Panc1 (cell line): ENCODE measurements around the gene PPM1M. TPM values are rescaled to one million over a fixed set of nuclear protein-coding genes. Genes with fewer than 3 reads are reported as not detected.

Source experiments
- ATAC-seq: fragments of 200-7000 bp; cut with Tn5 transposase; 2 replicates; pipeline ENCODE4 v1.9.1; 2020; ENCODE audit warnings: mild to moderate bottlenecking, moderate library complexity
- BruUV-seq: library from RNA; stranded (reverse); fragments of 400-500 nt; replicated peaks from 2 replicates; lab custom pipeline; 2021; lab: Mats Ljungman, UMichigan
- CTCF ChIA-PET: fragments of 300-600 bp; sonication (Branson Sonifier 250); formaldehyde crosslinking; loops from one replicate; lab custom pipeline; 2022; ENCODE audit warnings: antibody characterized with exemption; lab: Charles Lee
- POLR2A ChIA-PET: fragments of 300-600 bp; sonication (Branson Sonifier 250); formaldehyde crosslinking; loops from one replicate; lab custom pipeline; 2022; ENCODE audit warnings: antibody characterized with exemption; lab: Charles Lee
- DNase-seq: peaks from one replicate; pipeline ENCODE4 v3.0.0-alpha.2; 2010; ENCODE audit warnings: low read depth, low spot score
- H3K27ac ChIP-seq: 2 replicates; pipeline ENCODE4 v1.5.1; 2011; ENCODE audit warnings: mild to moderate bottlenecking, low read length, inconsistent platforms
- H3K27me3 ChIP-seq: fragments of 200-500 bp; sonication (Bioruptor generic); 2 replicates; pipeline ENCODE4 v1.6.0; 2014; ENCODE audit warnings: low read length, inconsistent platforms; ENCODE audit not compliant: control insufficient read depth, insufficient read depth
- H3K36me3 ChIP-seq: fragments of 200-500 bp; sonication (Bioruptor generic); 2 replicates; pipeline ENCODE4 v1.5.1; 2014; ENCODE audit warnings: inconsistent platforms, mild to moderate bottlenecking, low read length, moderate library complexity; ENCODE audit not compliant: control insufficient read depth, insufficient read depth
- H3K4me1 ChIP-seq: 2 replicates; pipeline ENCODE4 v1.5.1; 2011; ENCODE audit warnings: inconsistent platforms, mild to moderate bottlenecking, low read length, moderate library complexity; ENCODE audit not compliant: control insufficient read depth, insufficient read depth
- H3K4me3 ChIP-seq, 2 experiments: 2 replicates each; pipeline ENCODE4 v1.5.1; 2011 to 2012; ENCODE audit warnings: low read depth in 2 of 2, low read length in 2 of 2, mild to moderate bottlenecking in 2 of 2, inconsistent platforms in 1 of 2, moderate library complexity in 1 of 2
- H3K9me3 ChIP-seq: fragments of 200-500 bp; sonication (Bioruptor generic); 2 replicates; pipeline ENCODE4 v1.5.1; 2014; ENCODE audit warnings: low read depth, mild to moderate bottlenecking, inconsistent platforms, low read length, moderate library complexity; ENCODE audit not compliant: control insufficient read depth, insufficient read depth
- POLR2AphosphoS5 ChIP-seq: IDR thresholded peaks from 2 replicates; pipeline ENCODE4 v1.6.1; 2012; ENCODE audit warnings: mild to moderate bottlenecking, low read depth, low read length, moderate library complexity
- SIN3A ChIP-seq: IDR thresholded peaks from 2 replicates; pipeline ENCODE4 v1.6.1; 2012; ENCODE audit warnings: low read depth, mild to moderate bottlenecking, low read length, moderate library complexity, borderline replicate concordance; ENCODE audit not compliant: insufficient read depth
- TCF7L2 ChIP-seq: IDR thresholded peaks from 2 replicates; pipeline ENCODE4 v1.6.1; 2011; ENCODE audit warnings: mild to moderate bottlenecking, low read depth, low read length, inconsistent platforms
- in situ Hi-C: cut with HindIII; loops from 2 replicates; pipeline ENCODE4 v1.10.0; 2016; ENCODE audit warnings: low sequenced_read_pairs, low pct_unique_long_range_greater_than_20kb
- intact Hi-C: fragments of 100-400 bp; cut with micrococcal nuclease; formaldehyde crosslinking; loops from one replicate; pipeline ENCODE4 v1.10.0; 2022; ENCODE audit not compliant: unreplicated experiment
- total RNA-seq: library from RNA; stranded (reverse); gene quantifications from one replicate; pipeline ENCODE4 v1.2.1, GENCODE V29; 2021; ENCODE audit not compliant: unreplicated experiment
- TF ChIP-seq, protein P1 (sequence below), 2 experiments: IDR thresholded peaks; 2 replicates each; pipeline ENCODE4 v1.6.1; 2011 to 2012; ENCODE audit warnings: low read depth in 2 of 2, control low read depth in 1 of 2, low read length in 1 of 2, mild to moderate bottlenecking in 1 of 2, moderate library complexity in 1 of 2; ENCODE audit not compliant: insufficient read depth in 1 of 2
- TF ChIP-seq, protein P2 (sequence below): fragments of 450-650 bp; IDR thresholded peaks from 2 replicates; pipeline ENCODE4 v1.5.1; 2017; ENCODE audit warnings: mild to moderate bottlenecking

PPM1M gene
- total RNA-seq, 1 experiment from 2014 or later = 9.7 TPM

DNA sequence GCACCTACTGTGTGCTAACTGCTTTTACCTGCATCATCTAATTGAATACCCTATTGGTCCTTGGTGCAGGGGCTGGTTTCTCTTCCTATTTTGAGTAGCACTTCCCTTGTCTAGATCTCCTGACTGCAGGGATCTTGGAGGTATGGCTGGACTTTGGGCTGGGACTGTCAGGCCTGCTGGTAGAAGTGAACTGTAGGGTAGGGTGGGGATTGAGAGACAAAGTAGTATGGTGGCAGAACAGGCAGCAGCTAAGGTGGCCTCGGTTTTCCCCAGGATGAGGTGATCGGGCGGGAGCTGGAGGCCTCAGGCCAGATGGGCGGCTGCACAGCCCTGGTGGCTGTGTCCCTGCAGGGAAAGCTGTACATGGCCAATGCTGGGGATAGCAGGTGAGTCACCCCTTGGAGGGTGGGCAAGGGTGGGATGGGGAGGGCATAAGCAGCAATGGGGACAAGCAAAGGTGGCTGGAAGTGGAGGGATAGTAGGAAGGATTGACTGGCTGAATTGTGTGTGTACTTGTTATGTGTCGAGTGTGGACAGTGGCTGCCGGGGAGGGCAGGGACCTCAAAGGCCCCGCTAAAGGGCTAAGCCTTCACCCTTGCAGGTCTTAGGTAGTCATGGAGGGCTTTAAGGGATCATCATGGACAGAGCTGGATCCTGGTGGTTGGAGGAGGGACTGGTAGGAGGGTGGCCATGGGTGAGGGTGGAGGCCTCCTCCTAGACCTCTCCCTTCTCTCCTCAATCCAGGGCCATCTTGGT is 2.0 kb downstream of the PPM1M start:
- TF ChIP-seq TCF7L2 (no peak), POLR2AphosphoS5 (no peak), SIN3A (no peak)
- TF ChIP-seq, protein P1, sequence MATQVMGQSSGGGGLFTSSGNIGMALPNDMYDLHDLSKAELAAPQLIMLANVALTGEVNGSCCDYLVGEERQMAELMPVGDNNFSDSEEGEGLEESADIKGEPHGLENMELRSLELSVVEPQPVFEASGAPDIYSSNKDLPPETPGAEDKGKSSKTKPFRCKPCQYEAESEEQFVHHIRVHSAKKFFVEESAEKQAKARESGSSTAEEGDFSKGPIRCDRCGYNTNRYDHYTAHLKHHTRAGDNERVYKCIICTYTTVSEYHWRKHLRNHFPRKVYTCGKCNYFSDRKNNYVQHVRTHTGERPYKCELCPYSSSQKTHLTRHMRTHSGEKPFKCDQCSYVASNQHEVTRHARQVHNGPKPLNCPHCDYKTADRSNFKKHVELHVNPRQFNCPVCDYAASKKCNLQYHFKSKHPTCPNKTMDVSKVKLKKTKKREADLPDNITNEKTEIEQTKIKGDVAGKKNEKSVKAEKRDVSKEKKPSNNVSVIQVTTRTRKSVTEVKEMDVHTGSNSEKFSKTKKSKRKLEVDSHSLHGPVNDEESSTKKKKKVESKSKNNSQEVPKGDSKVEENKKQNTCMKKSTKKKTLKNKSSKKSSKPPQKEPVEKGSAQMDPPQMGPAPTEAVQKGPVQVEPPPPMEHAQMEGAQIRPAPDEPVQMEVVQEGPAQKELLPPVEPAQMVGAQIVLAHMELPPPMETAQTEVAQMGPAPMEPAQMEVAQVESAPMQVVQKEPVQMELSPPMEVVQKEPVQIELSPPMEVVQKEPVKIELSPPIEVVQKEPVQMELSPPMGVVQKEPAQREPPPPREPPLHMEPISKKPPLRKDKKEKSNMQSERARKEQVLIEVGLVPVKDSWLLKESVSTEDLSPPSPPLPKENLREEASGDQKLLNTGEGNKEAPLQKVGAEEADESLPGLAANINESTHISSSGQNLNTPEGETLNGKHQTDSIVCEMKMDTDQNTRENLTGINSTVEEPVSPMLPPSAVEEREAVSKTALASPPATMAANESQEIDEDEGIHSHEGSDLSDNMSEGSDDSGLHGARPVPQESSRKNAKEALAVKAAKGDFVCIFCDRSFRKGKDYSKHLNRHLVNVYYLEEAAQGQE (IDR thresholded peaks at IDR 0.05; ENCODE audit: insufficient read depth in 1 of 2, low read depth in 2 of 2, low read length in 1 of 2) = no peak
- TF ChIP-seq, protein P2, sequence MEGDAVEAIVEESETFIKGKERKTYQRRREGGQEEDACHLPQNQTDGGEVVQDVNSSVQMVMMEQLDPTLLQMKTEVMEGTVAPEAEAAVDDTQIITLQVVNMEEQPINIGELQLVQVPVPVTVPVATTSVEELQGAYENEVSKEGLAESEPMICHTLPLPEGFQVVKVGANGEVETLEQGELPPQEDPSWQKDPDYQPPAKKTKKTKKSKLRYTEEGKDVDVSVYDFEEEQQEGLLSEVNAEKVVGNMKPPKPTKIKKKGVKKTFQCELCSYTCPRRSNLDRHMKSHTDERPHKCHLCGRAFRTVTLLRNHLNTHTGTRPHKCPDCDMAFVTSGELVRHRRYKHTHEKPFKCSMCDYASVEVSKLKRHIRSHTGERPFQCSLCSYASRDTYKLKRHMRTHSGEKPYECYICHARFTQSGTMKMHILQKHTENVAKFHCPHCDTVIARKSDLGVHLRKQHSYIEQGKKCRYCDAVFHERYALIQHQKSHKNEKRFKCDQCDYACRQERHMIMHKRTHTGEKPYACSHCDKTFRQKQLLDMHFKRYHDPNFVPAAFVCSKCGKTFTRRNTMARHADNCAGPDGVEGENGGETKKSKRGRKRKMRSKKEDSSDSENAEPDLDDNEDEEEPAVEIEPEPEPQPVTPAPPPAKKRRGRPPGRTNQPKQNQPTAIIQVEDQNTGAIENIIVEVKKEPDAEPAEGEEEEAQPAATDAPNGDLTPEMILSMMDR = no peak
- POLR2A ChIA-PET = no interaction called here
- ATAC-seq = no peak

DNA sequence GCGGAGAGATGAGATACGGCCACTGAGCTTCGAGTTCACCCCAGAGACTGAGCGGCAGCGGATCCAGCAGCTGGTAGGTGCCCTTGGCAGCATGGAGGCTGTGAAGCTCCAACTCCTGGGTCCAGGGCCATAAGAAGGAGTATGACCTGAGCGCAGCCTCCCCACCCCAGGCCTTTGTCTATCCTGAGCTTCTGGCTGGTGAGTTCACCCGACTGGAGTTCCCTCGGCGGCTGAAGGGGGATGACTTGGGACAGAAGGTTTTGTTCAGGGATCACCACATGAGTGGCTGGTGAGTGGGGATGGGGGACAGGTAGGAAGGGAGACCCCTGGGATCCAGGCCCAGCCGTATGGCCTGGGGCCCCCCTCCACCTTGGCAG is 2.6 kb downstream of the PPM1M start:
- Histone ChIP-seq H3K4me1 (no peaks in the 10 kb centered on the region; the same call in none of the 2 replicates), H3K9me3 (no peaks in the 10 kb centered on the region), H3K27me3 (no peaks in the 10 kb centered on the region), H3K36me3 (no peaks in the 10 kb centered on the region), H3K4me3 (no peak overlapping the region), H3K27ac (no peak overlapping the region)
- intact Hi-C loops (no loop called here), in situ Hi-C loops (no loop called here)
- ChIA-PET POLR2A (no interaction called here), CTCF (interaction anchor here (1.4 kb wide), 1 partner anchor 28 kb away, joined by 3 read pairs; no protein-coding TSS in a partner anchor)
- no peak for TF ChIP-seq TCF7L2
- TF ChIP-seq, protein P2 = no peak
- no peak for TF ChIP-seq SIN3A
- TF ChIP-seq POLR2AphosphoS5 = no peak
- TF ChIP-seq, protein P1 (IDR thresholded peaks at IDR 0.05; ENCODE audit: insufficient read depth in 1 of 2, low read depth in 2 of 2, low read length in 1 of 2) = no peak
- DNase-seq (no peak), ATAC-seq (no peak)
- BruUV-seq = no TSS peak

More for the DNA sequence above, 2.0 kb downstream of the PPM1M start:
- DNase-seq = no peak
- intact Hi-C loops = no loop called here
- in situ Hi-C loops = no loop called here
- Histone ChIP-seq H3K4me3 (no peak overlapping the region), H3K4me1 (no peaks in the 10 kb centered on the region; the same call in none of the 2 replicates), H3K36me3 (no peaks in the 10 kb centered on the region), H3K9me3 (no peaks in the 10 kb centered on the region), H3K27ac (no peak overlapping the region), H3K27me3 (no peaks in the 10 kb centered on the region)
- CTCF ChIA-PET = no interaction called here
- TSS peak; percentile 64 for BruUV-seq
